PC-9 (cell line): ENCODE results near the gene RECQL5. TPM values are rescaled to one million over a fixed set of nuclear protein-coding genes. Genes with fewer than 3 reads are reported as not detected.

Experiments
- BruUV-seq: library from RNA; stranded (reverse); fragments of 400-500 nt; replicated peaks from 2 replicates; lab custom pipeline; 2021; lab: Mats Ljungman, UMichigan
- CTCF ChIA-PET: fragments of 300-600 bp; sonication (Branson Sonifier 250); formaldehyde crosslinking; loops from one replicate; lab custom pipeline; 2022; ENCODE audit warnings: antibody characterized with exemption; lab: Charles Lee
- POLR2A ChIA-PET: fragments of 300-600 bp; sonication (Branson Sonifier 250); formaldehyde crosslinking; loops from one replicate; lab custom pipeline; 2022; ENCODE audit warnings: antibody characterized with exemption; ENCODE audit not compliant: unreplicated experiment; lab: Charles Lee
- DNase-seq, 2 experiments: peaks; one replicate each; pipeline versions ENCODE4 v3.0.0 to v3.0.0-alpha.2; 2015 to 2022; ENCODE audit warnings: mixed read lengths in 1 of 2
- H2AFZ ChIP-seq: fragments of 200-600 bp; sonication (generic); 2 replicates; pipeline ENCODE4 v1.8.1; 2017; ENCODE audit warnings: antibody characterized with exemption
- H3F3A ChIP-seq: fragments of 200-600 bp; sonication (generic); 2 replicates; pipeline ENCODE4 v1.8.1; 2017; ENCODE audit warnings: antibody characterized with exemption, mild to moderate bottlenecking, low read depth; ENCODE audit not compliant: insufficient read depth
- H3K27ac ChIP-seq: fragments of 200-600 bp; sonication (generic); 2 replicates; pipeline ENCODE4 v1.6.1; 2016; ENCODE audit warnings: mixed run types
- H3K27me3 ChIP-seq: fragments of 200-600 bp; sonication (generic); 2 replicates; pipeline ENCODE4 v1.6.1; 2016; ENCODE audit warnings: low read depth, mixed run types; ENCODE audit not compliant: insufficient read depth
- H3K36me3 ChIP-seq: fragments of 200-600 bp; sonication (generic); 2 replicates; pipeline ENCODE4 v1.6.1; 2016; ENCODE audit warnings: low read depth, mixed run types
- H3K4me1 ChIP-seq: fragments of 200-600 bp; sonication (generic); replicated peaks from 2 replicates; pipeline ENCODE4 v1.6.1; 2016; ENCODE audit warnings: mixed run types; ENCODE audit not compliant: insufficient read depth
- H3K4me2 ChIP-seq: fragments of 200-600 bp; sonication (generic); 2 replicates; pipeline ENCODE4 v1.6.1; 2017; ENCODE audit warnings: mixed run types
- H3K4me3 ChIP-seq: fragments of 200-600 bp; sonication (generic); 2 replicates; pipeline ENCODE4 v1.6.1; 2016; ENCODE audit warnings: mixed run types
- H3K79me2 ChIP-seq: fragments of 200-600 bp; sonication (generic); 2 replicates; pipeline ENCODE4 v1.6.1; 2017; ENCODE audit warnings: low read depth, mixed run types
- H3K9me2 ChIP-seq: fragments of 200-600 bp; sonication (generic); 2 replicates; pipeline ENCODE4 v1.8.1; 2017; ENCODE audit warnings: mild to moderate bottlenecking; ENCODE audit not compliant: insufficient read depth
- H3K9me3 ChIP-seq: fragments of 200-600 bp; sonication (generic); 2 replicates; pipeline ENCODE4 v1.8.1; 2016; ENCODE audit warnings: low read depth; ENCODE audit not compliant: insufficient read depth
- H4K20me1 ChIP-seq: fragments of 200-600 bp; sonication (generic); 2 replicates; pipeline ENCODE4 v1.8.1; 2017; ENCODE audit not compliant: insufficient read depth
- EZH2 ChIP-seq: fragments of 200-600 bp; sonication (generic); IDR thresholded peaks from 2 replicates; pipeline ENCODE4 v1.8.0; 2017; ENCODE audit warnings: antibody characterized with exemption, low read depth
- intact Hi-C: fragments of 100-400 bp; cut with micrococcal nuclease; formaldehyde crosslinking; loops from one replicate; pipeline ENCODE4 v1.10.0; 2022; ENCODE audit not compliant: unreplicated experiment
- total RNA-seq: library from RNA; stranded (reverse); gene quantifications from 2 replicates; pipeline ENCODE4 v1.2.3, GENCODE V29; 2021
- TF ChIP-seq, protein P1 (sequence below): fragments of 200-600 bp; sonication (generic); conservative IDR thresholded peaks from 2 replicates; pipeline ENCODE4 v1.6.1; 2017; ENCODE audit warnings: mixed run types, antibody characterized with exemption, mild to moderate bottlenecking, moderate library complexity

RECQL5 gene
- total RNA-seq, 1 experiment from 2014 or later = 41.0 TPM

DNA sequence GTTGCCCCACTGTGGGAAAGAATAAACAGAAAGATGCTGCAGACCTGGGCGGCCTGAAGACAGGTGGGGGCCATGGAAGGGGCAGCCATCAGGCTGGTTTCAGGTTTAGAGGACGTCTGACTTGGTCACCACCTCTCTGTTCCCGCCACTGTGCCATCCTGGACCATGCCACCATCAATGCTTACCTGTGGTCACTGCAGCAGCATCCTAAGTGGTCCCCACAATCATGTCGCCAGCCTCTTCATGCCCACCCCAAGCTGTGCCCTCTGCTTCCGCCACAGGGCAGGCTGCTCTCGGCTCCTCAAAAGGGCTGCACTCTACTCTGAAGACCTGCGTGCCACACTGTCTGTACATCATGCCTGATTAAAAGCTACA lies 23.3 kb downstream of the RECQL5 start:
- CTCF ChIA-PET = interaction anchor here (0.5 to 2.9 kb wide), 2 partner anchors 10 to 14 kb away, joined by 3 to 11 read pairs; partner anchors contain the start of gene SMIM5
- H3F3A ChIP-seq = peaks cover 43% of the 10 kb centered on the region
- H3K27ac ChIP-seq = peak overlapping the region; percentile 3
- no peaks in the 10 kb centered on the region for H3K9me3 ChIP-seq
- H3K9me2 ChIP-seq = no peaks in the 10 kb centered on the region
- H3K4me3 ChIP-seq = no peak overlapping the region
- H3K4me1 ChIP-seq = peaks cover 66% of the 10 kb centered on the region
- DNase-seq = no peak
- POLR2A ChIA-PET = no interaction called here
- BruUV-seq = no TSS peak
- H3K36me3 ChIP-seq = no peaks in the 10 kb centered on the region
- intact Hi-C loops = no loop called here
- TF ChIP-seq, protein P1, sequence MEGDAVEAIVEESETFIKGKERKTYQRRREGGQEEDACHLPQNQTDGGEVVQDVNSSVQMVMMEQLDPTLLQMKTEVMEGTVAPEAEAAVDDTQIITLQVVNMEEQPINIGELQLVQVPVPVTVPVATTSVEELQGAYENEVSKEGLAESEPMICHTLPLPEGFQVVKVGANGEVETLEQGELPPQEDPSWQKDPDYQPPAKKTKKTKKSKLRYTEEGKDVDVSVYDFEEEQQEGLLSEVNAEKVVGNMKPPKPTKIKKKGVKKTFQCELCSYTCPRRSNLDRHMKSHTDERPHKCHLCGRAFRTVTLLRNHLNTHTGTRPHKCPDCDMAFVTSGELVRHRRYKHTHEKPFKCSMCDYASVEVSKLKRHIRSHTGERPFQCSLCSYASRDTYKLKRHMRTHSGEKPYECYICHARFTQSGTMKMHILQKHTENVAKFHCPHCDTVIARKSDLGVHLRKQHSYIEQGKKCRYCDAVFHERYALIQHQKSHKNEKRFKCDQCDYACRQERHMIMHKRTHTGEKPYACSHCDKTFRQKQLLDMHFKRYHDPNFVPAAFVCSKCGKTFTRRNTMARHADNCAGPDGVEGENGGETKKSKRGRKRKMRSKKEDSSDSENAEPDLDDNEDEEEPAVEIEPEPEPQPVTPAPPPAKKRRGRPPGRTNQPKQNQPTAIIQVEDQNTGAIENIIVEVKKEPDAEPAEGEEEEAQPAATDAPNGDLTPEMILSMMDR = no peak
- no peak for TF ChIP-seq EZH2
- no peaks in the 10 kb centered on the region for H3K27me3 ChIP-seq
- 0 out of 2 replicates have a peak overlapping the region, but pooled peaks have one; percentile 23 for H3K4me2 ChIP-seq
- H4K20me1 ChIP-seq = no peaks in the 10 kb centered on the region
- no peak overlapping the region for H2AFZ ChIP-seq
- H3K79me2 ChIP-seq = 0 out of 2 replicates have a peak, but pooled peaks cover 6% of the 10 kb centered on the region

DNA sequence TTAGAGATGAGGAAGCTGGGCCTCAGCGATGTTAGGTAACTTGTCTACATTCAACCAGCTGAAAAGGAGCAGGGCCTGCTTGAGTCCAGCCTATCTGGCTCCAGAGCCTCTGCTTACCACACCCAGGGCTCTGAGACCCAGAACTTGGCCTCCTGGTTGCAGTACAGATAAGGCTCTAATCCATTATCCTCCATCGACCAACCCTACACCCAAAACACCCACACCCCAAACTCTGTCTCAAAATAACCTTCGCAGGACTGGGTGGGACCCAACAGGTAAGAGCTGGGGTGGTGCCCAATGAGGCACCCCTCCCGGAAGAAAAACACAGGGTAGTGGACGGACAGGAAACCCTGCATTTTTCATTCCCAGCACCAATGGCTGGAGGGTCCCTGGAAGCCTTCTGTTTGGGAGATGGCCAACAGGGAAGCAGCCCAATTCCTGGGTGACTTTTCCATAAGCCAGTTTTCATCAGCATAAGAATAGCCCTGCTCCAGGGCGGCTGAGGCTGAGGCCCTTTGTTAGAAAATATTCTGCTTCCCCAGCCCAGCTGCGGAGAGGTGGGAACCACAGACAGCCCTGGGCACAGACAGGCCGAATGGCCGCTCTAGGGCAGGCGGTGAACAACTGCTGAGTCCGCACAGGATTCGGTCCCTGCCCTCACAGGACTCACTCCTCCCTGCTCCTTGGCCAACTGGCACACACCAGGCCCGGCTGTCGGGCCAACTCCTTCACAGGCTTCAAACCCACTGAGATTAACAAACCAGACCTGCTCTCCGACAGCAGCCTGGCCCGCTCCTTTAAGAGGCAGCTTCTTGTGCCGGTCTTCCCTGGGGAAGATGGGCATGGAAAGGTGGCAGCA lies 23.9 kb downstream of the RECQL5 start:
- DNase-seq = peak; percentile 59 to 77
- no peaks in the 10 kb centered on the region for H3K9me3 ChIP-seq
- H3K36me3 ChIP-seq = no peaks in the 10 kb centered on the region
- ChIA-PET CTCF (interaction anchor here (2.9 kb wide), 1 partner anchor 10 kb away, joined by 11 read pairs; the partner anchor contains the start of gene SMIM5), POLR2A (interaction anchor here (0.6 to 0.7 kb wide), 4 partner anchors 64 to 212 kb away, joined by 3 to 15 read pairs (median 4); partner anchors contain the start of genes LLGL2 and WBP2)
- no peak overlapping the region for H3K4me3 ChIP-seq
- no peaks in the 10 kb centered on the region for H4K20me1 ChIP-seq
- intact Hi-C loops = no loop called here
- H3F3A ChIP-seq = peaks cover 43% of the 10 kb centered on the region
- peaks cover 66% of the 10 kb centered on the region for H3K4me1 ChIP-seq
- H3K79me2 ChIP-seq = 0 out of 2 replicates have a peak, but pooled peaks cover 6% of the 10 kb centered on the region
- no TSS peak for BruUV-seq
- TF ChIP-seq, protein P1 = no peak
- no peak for TF ChIP-seq EZH2
- H2AFZ ChIP-seq = no peak overlapping the region
- H3K27ac ChIP-seq = peak overlapping the region; percentile 3
- peak overlapping the region; percentile 23 for H3K4me2 ChIP-seq
- no peaks in the 10 kb centered on the region for H3K9me2 ChIP-seq
- no peaks in the 10 kb centered on the region for H3K27me3 ChIP-seq

DNA sequence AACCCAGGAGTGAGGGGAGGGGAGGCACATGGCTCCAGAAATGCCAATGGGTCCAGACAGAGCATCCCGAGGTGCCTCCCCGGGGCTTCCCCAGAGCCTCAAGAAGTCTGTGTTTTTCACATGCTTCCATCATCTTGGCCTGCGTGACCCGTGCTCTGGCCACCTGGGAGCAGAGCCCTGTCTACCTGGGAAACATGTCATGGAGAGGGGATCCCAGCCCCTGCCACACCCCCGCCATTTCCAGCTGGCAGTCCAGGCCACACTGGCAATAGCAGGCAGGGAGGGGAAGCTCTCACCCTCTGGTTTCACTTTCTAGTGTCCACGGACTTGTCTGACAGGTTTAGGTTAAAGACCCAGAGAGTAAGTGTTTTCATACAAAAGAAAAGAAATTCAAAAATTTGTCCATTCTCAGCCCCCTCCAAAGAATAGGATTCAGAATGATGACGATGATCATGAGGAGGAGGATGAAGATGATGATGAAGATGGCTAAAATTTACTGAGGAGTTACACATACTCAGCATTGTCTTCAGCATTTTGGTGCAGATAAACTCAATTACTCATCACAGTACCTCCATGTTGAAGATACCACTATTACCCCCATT lies 24.7 kb downstream of the RECQL5 start:
- Histone ChIP-seq H3K9me2 (no peaks in the 10 kb centered on the region), H3K27me3 (no peaks in the 10 kb centered on the region), H3F3A (peaks cover 38% of the 10 kb centered on the region), H3K79me2 (0 out of 2 replicates have a peak, but pooled peaks cover 6% of the 10 kb centered on the region), H3K4me1 (peaks cover 65% of the 10 kb centered on the region), H3K9me3 (no peaks in the 10 kb centered on the region), H3K4me2 (peak overlapping the region; percentile 23), H3K27ac (peak overlapping the region; percentile 3; the same call in 1 of the 2 replicates), H4K20me1 (no peaks in the 10 kb centered on the region), H2AFZ (no peak overlapping the region), H3K36me3 (no peaks in the 10 kb centered on the region), H3K4me3 (no peak overlapping the region)
- DNase-seq = peak; percentile 56 to 62
- intact Hi-C loops = no loop called here
- ChIA-PET POLR2A (interaction anchor here (0.6 to 0.7 kb wide), 4 partner anchors 12 to 213 kb away, joined by 4 to 15 read pairs (median 5); partner anchors contain the start of gene WBP2), CTCF (interaction anchor here (2.9 kb wide), 1 partner anchor 9 kb away, joined by 11 read pairs; the partner anchor contains the start of gene SMIM5)
- TF ChIP-seq, protein P1 = no peak
- TF ChIP-seq EZH2 = no peak
- no TSS peak for BruUV-seq
